Heart left ventricle (tissue), 16 donors: ENCODE measurements around the gene ADH5. TPM values are rescaled to one million over a fixed set of nuclear protein-coding genes. Genes with fewer than 3 reads are reported as not detected.
"Not testable (repeated sequence)": the region's sequence is repeated elsewhere in the genome, so short reads cannot be mapped to it uniquely, and the experiment has no call there.

ENCODE experiments used
- ATAC-seq, 4 donors: fragments of 200-7000 bp; cut with Tn5 transposase; one replicate each; pipeline ENCODE4 v1.9.1; 2020 to 2022; ENCODE audit warnings: moderate library complexity in 4 of 4, mild to moderate bottlenecking in 3 of 4, moderate number of reproducible peaks in 1 of 4
- DNase-seq, 5 donors: peaks; one replicate each; pipeline ENCODE4 v3.0.0-alpha.2; 2020
- H3K27ac ChIP-seq, 12 donors: fragments of 200-600 bp; sonication (generic) in 4 of 12; one replicate each; pipeline versions ENCODE4 v1.5.0 to v1.8.0; 2016 to 2022; ENCODE audit warnings: mild to moderate bottlenecking in 2 of 12
- H3K27me3 ChIP-seq, 9 donors: fragments of 200-600 bp; sonication (generic) in 2 of 9; one replicate each; pipeline versions ENCODE4 v1.5.1 to v1.8.0; 2016 to 2022; ENCODE audit warnings: mild to moderate bottlenecking in 3 of 9
- H3K36me3 ChIP-seq, 9 donors: fragments of 200-600 bp; sonication (generic) in 2 of 9; one replicate each; pipeline versions ENCODE4 v1.5.0 to v1.8.0; 2018 to 2022; ENCODE audit warnings: mild to moderate bottlenecking in 2 of 9
- H3K4me1 ChIP-seq, 12 donors: fragments of 200-600 bp; sonication (generic) in 4 of 12; one replicate each; pipeline versions ENCODE4 v1.5.0 to v1.8.0; 2016 to 2022; ENCODE audit warnings: mild to moderate bottlenecking in 3 of 12
- H3K4me3 ChIP-seq, 12 donors: fragments of 200-600 bp; sonication (generic) in 4 of 12; one replicate each; pipeline versions ENCODE4 v1.5.0 to v1.8.0; 2017 to 2022; ENCODE audit warnings: mild to moderate bottlenecking in 9 of 12, moderate library complexity in 4 of 12
- H3K9me3 ChIP-seq, 12 donors: fragments of 200-600 bp; sonication (generic) in 4 of 12; one replicate each; pipeline versions ENCODE4 v1.5.0 to v1.8.0; 2016 to 2022; ENCODE audit warnings: mild to moderate bottlenecking in 1 of 12
- CTCF ChIP-seq, 12 donors: fragments of 200-600 bp; sonication (generic) in 4 of 12; IDR thresholded peaks; one replicate each; pipeline versions ENCODE4 v1.5.0 to v1.8.0; 2018 to 2022; ENCODE audit warnings: antibody characterized with exemption in 12 of 12, mild to moderate bottlenecking in 5 of 12
- POLR2A ChIP-seq, 2 donors: fragments of 450-650 bp; IDR thresholded peaks; one replicate each; pipeline ENCODE4 v1.6.1; 2017; ENCODE audit warnings: antibody characterized with exemption in 2 of 2, mild to moderate bottlenecking in 2 of 2, moderate library complexity in 2 of 2
- WGBS, 4 donors: extraction: QIAGEN DNeasy Blood & Tissue Kit in 2 of 4; methylation state at CpG; one replicate each; pipeline versions ENCODE4 v1.1.5 to v1.1.7; 2013 to 2018; 5-methylcytosine and 5-hydroxymethylcytosine counted together
- intact Hi-C, 10 donors: fragments of 100-400 bp; cut with DNase I; formaldehyde crosslinking; loops; one replicate each; pipeline versions ENCODE4 v1.11.1 to v1.14.2; 2022
- polyA plus RNA-seq, 2 donors: library from polyadenylated mRNA; stranded (reverse); fragments of 200-250 nt; gene quantifications; one replicate each; pipeline ENCODE4 v1.2.3, GENCODE V29; 2013
- total RNA-seq, 9 donors: library from RNA; depleted of rRNA in 2 of 9; stranded (reverse); fragments of >200 nt in 2 of 9; fragmentation: NEBNext Ultra II Directional in 3 of 9; extraction: Animal tissue kit (Norgen Biotek cat#: 25700) in 3 of 9; gene quantifications; one replicate each; pipeline versions ENCODE4 v1.1.0 to v1.2.4, GENCODE V29; 2016 to 2023
- donor health status: ischemic (EF 13 %, LVEDD 7.1; RV severe dilation, severe dysfunction).
- donor health status: healthy with polysubstance abuse.
- donor health status: DM: no; HTN: yes; CAD: no.
- donor health status: DM: no; HTN: no; CAD: no.
- donor health status: ischemic (EF 25% LVEDD 6.9; RV normal size, moderate dysfunction).
- donor health status: ischemic (EF 25% LVEDD 5.7; RV mildly dilated, moderate dysfunction).
- donor health status: healthy.
- donor health status: DM: yes; HTN: yes; CAD: no.
- donor health status: ischemic (EF 35%, LVEDD 5.7; RV mildly dilated, moderate dysfunction).
- donor health status: nonischemic (EF 11% LVEDD 7.7; RV severe dilation, severe dysfunction).
- donor health status: DM: yes; HTN: yes; CAD: no.
- donor health status: PGD.
- donor health status: ischemic (EF 29% LVEDD 5.4; RV normal size, mild dysfunction).
- donor health status: nonischemic (EF 23%, LVEDD 6.1; RV moderate dilation, normal function).

The ADH5 gene
- total and polyA plus RNA-seq, 11 donors, result 104 to 246 (median 142) TPM

GRCh38 chr4:99082192-99082591, 6.4 kb downstream of the ADH5 start:
- H3K27ac ChIP-seq, result peak overlapping the region in 4 of 12 donors; percentile 6 to 41 (median 28)
- DNase-seq (no peak), ATAC-seq (no peak)
- intact Hi-C loops, result loop anchor here in 3 of 10 donors (10.0 kb wide), 5 partner anchors 87 to 937 kb away; partner anchors contain the start of genes EIF4E (in 1 of the 3), METAP1 (in 1 of the 3), RAP1GDS1 (in 1 of the 3) and STPG2 (in 1 of the 3)
- WGBS, 4 donors, result 75 to 82% (median 77%) methylated on average over 5 of the region's 5 CpGs
- H3K36me3 ChIP-seq, result peaks cover 0 to 87% (median 82%) of the 10 kb centered on the region in 9 donors
- H3K27me3 ChIP-seq, result no peaks in the 10 kb centered on the region
- H3K4me3 ChIP-seq, result no peak overlapping the region
- no peaks in the 10 kb centered on the region for H3K9me3 ChIP-seq
- peaks cover 0 to 59% (median 20%) of the 10 kb centered on the region in 12 donors for H3K4me1 ChIP-seq
- TF ChIP-seq CTCF (IDR thresholded peaks at IDR 0.05) (no peak), POLR2A (IDR thresholded peaks at IDR 0.05) (no peak)

- H3K9me3 ChIP-seq, H3K4me3 ChIP-seq, H3K27me3 ChIP-seq, DNase-seq, ATAC-seq: not testable (repeated sequence)
- peaks cover 0 to 100% (median 93%) of the 10 kb centered on the region in 9 donors for H3K36me3 ChIP-seq
- WGBS, 4 donors, result 57 to 71% (median 65%) methylated on average over 6 of the region's 6 CpGs
- peak overlapping the region in 1 of 12 donors; percentile 4 for H3K27ac ChIP-seq
- H3K4me1 ChIP-seq, result peaks cover 0 to 63% (median 18%) of the 10 kb centered on the region in 12 donors
- intact Hi-C loops, result loop anchor here in 3 of 10 donors (10.0 kb wide), 5 partner anchors 86 to 936 kb away; partner anchors contain the start of genes EIF4E (in 1 of the 3), METAP1 (in 1 of the 3), RAP1GDS1 (in 1 of the 3) and STPG2 (in 1 of the 3)
These were observed 7.7 kb downstream of the ADH5 start for GRCh38 chr4:99080869-99081268.

- intact Hi-C loops, result loop anchor here in 3 of 10 donors (10.0 kb wide), 5 partner anchors 85 to 935 kb away; partner anchors contain the start of genes EIF4E (in 1 of the 3), METAP1 (in 1 of the 3), RAP1GDS1 (in 1 of the 3) and STPG2 (in 1 of the 3)
- ATAC-seq (no peak), DNase-seq (no peak)
These were observed 8.8 kb downstream of the ADH5 start for GRCh38 chr4:99079625-99080295.

GRCh38 chr4:99078931-99079624, 9.5 kb downstream of the ADH5 start:
- peaks cover 0 to 100% (median 94%) of the 10 kb centered on the region in 9 donors for H3K36me3 ChIP-seq
- H3K27ac ChIP-seq, result no peak overlapping the region
- TF ChIP-seq POLR2A (IDR thresholded peaks at IDR 0.05) (no peak), CTCF (IDR thresholded peaks at IDR 0.05) (no peak)
- intact Hi-C loops, result no loop called here
- ATAC-seq (no peak), DNase-seq (no peak)
- peaks cover 0 to 47% (median 8%) of the 10 kb centered on the region in 12 donors for H3K4me1 ChIP-seq
- 60 to 66% (median 65%) methylated on average over 5 of the region's 5 CpGs for WGBS, 4 donors
- H3K27me3 ChIP-seq, result no peaks in the 10 kb centered on the region
- no peaks in the 10 kb centered on the region for H3K9me3 ChIP-seq
- H3K4me3 ChIP-seq, result no peak overlapping the region

More at GRCh38 chr4:99079625-99080295, 8.8 kb downstream of the ADH5 start:
- peaks cover 0 to 100% (median 94%) of the 10 kb centered on the region in 9 donors for H3K36me3 ChIP-seq
- no peaks in the 10 kb centered on the region for H3K27me3 ChIP-seq
- H3K27ac ChIP-seq, result peak overlapping the region in 1 of 12 donors; percentile 8
- TF ChIP-seq POLR2A (IDR thresholded peaks at IDR 0.05), result no peak
- no peak for TF ChIP-seq CTCF (IDR thresholded peaks at IDR 0.05)
- H3K9me3 ChIP-seq, result no peaks in the 10 kb centered on the region
- peaks cover 0 to 53% (median 12%) of the 10 kb centered on the region in 12 donors for H3K4me1 ChIP-seq
- no peak overlapping the region for H3K4me3 ChIP-seq
- WGBS, 4 donors, result 57 to 72% (median 68%) methylated on average over 5 of the region's 5 CpGs
